HS-27A (cell line): ENCODE data around the gene SGCD.

ENCODE experiments used
- DNase-seq: peaks from one replicate; pipeline ENCODE4 v3.0.0-alpha.2; 2012; ENCODE audit warnings: low read depth, missing footprints

Gene SGCD

DNA sequence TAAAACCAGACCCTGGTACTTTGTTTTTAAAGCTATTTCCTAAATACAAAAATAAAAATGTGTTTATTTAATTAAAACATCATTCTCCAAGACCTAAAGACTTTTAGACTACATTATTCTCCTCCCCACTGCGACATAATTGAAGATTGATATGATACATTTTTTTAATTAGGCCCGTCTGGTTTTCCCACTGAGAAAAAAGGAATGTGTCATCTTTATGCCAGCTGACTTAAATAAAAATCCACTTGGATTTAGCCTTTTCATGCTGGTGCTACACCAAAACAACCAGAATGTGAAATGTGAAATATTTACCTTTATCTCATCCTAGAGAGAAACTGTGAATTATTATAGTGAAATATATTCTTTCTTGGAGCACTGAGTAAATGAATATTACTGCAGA lies 367.6 kb downstream of the SGCD start:
- no peak for DNase-seq

DNA sequence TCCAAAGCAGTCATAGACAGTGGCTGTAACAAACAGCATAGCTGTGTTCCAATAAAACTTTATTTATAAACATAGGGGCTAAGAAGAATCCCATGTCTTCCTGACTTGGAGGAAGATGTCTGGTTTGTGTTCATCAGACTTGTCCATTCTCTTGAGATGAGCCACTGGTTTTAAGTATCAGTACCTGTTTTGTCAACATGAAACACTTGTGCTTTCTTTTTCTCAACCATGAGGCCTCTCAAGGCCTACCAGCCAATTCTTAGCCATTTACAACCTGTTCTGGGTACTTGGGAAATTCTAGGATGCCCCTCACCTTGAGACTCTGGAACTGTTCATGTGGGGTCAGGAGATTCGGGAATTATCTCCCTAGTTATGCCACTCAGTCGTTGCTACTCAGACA lies 368.8 kb downstream of the SGCD start:
- DNase-seq = no peak

DNA sequence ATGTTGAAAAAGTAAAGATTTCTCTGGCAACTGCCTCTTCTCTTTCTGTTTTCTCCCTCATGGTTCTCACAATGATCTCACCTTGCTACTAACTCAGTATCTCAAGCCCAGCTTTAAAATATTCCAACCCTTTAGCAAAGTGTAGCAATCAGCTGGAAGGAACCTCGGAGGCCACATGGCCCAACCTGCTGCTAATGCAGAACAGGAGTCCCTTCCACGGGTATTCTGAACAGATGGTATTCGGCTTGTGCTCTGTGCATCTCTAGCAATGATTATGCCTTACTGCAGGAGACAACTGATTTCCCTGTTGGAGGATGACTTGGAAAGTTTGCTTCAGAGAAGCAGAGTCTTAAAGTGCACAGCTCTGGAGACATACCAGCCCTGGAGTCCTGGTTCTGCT lies 371.4 kb downstream of the SGCD start:
- no peak for DNase-seq

DNA sequence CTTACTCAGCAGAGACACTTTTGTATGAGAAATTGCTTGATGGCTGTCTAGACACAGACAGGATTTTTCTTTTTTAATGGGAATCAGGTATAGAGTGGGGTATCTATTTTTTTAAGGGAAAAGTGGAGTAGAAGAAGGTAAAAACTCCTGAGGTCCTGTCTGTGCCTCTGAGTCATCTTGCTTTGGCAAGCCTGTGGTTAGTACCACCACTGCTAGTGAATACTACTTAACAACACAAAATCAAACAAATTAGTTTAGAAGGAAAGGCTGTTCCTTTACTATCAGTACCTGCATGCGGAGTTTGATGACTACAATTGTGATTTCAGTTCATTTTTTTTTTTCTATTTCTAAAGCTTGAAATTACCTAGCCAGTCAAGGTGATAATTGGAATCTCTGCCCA lies 372.2 kb downstream of the SGCD start:
- DNase-seq = no peak

DNA sequence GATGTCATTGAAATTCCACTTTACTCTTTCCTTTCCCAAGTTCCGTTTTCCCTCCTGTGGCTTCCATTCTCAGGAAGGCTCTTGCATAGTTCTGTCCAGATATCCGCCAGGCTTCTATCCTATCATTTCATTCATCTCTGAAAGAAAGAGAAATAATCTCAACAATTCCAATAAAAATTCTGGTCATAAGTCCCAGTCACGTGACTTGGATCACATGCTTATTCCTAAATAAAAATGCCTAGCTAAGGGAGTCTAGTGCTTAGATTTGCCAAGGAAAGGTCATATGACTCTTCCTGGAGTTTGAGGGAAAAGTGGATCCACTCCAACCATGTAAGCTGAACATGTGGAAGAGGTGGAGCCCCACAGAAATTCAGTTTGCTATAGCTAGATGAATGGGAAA lies 377.2 kb downstream of the SGCD start:
- DNase-seq = no peak

DNA sequence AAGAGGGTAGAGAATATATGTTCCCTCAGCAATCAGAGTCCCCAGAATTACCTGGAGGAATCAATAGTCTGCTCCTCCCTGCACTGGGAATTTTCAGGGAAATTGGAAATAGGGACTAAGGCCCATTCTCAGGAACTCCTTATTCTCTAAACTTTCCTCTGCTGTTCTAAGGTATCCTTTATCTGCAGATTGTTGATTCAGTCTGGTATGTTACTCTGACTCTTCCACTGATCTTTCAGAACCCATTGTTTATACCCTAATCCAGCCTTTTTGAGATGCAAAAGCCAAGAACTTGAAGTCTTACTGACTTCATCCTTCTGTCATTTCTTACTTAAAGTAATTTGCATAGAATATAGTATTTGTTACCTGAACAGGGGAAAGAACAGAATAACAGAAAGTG lies 379.7 kb downstream of the SGCD start:
- no peak for DNase-seq

DNA sequence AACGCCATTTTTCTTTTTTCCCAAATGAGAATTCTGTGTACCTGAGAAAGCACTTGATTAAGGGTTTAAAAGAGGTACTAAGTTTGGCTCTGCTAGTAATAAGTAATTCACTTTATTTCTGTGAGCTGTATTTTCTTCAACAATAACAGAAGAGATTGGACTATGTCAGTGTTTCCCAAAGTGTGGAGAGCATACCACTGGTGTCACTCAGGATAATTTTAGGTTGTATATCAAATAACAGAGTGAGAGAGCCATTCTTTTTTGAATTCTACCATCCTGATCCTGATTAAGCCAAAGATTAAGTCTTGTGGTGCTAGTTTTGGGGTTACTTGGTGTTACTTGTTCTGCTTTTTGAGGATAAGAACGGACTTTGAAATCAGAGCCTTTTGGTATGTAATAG lies 380.8 kb downstream of the SGCD start:
- no peak for DNase-seq

DNA sequence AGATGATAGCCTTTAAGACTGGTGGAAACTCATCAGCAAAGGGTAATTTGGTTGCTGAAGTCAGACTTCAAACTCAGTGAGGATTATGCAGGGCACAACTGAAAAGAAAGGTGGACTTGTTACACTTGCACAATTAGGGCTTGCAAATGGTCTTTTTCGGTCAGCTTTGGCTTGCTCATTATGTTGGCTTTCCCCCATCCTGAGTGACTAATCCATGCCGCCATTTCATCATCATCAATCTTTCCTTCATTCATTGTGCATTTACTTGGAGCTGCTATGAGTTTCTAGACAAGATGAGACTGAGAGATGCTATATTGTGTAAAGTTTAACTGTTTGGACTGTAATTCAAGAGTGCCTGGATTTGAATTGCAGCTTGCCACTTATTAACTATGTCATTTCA lies 388.3 kb downstream of the SGCD start:
- DNase-seq = no peak

DNA sequence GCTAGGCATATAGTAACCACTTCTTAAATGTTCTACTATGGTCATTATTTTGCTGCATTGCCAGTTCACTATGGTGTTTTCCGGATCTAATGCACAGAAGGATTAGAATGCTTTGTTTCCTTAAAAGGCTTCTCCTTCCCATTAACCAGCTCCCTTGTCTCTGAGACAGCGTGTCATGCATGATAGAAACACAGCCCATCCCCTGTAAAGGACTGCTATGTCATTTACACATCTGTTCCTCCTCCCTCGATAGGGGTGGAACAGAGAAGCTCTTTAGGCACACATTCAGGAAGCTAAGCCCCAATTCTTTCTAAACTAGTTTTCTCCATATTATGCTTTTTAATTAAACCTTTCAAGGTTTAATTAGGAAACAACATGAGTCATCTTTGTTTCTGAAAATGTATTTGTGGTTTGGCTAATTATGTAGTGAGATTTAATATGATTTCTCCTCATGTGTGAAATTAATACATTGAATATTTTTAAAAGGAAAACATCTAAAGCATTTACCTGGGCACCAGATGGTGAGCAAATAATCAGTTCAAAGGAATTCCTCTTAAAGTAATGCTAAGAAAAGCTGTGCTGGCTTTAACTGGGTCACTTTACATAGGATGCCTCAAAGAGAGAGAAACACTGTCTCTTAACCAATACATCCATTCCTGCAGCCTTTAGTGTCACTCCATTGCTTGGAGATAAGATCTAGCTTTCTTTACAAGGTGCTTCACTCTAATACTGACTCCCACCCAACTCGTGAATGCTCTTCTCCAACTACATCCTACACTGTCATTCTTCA lies 389.8 kb downstream of the SGCD start:
- DNase-seq = no peak

DNA sequence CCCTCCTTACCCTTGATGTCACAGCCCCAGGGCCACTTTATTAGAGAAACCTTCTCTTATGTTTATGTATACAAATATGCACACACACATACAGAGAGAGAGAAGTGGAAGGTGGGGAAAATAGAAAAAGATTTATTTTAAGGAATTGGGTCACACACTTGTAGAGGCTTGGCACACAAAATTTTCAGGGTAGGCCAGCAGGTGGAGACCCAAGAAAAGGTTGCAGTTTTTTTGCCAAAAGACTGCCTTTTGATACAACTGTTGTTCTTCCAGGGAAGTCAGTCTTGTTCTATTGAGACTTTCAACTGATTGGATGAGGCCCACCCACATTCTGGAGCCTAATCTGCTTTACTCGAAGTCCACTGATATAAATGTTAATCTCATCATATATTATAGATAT lies 392.0 kb downstream of the SGCD start:
- no peak for DNase-seq

DNA sequence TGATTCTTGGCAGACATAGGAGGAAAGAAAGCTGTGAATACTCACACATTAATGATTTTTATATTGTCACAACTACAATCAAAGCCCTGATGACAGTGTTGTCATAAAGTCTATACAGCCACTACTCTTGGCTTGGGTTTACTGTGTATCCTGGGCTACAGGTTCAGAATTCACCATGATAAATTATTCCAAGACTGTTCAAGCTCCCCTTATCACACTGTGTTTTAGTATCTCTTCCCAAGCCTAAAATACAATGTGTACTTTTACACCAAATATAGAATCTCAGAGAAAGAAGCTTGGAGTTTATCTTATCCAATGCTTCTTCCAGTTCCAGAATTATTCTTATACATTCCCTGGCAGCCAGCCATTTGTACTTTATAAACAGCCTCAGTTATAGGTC lies 395.4 kb downstream of the SGCD start:
- DNase-seq = no peak

DNA sequence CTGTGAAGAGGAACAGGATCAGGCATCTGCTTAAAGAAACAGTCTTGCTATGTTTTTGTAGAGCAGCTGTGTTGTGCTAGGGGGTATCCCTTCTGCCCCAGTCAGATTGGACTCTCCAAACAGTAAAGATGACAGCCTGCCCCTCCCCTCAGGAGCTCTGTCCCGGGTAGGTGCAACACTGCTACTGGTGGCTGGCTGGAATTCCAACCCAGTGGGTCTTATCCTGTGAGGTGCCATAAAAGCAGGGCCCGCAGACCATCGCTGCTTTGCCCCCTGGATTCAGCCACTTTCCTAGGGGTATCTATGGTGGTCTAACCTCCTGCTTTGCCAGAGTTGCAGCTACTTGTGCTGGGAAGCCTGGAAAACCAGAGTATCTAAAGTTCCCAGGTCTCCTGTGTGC lies 408.5 kb downstream of the SGCD start:
- no peak for DNase-seq

DNA sequence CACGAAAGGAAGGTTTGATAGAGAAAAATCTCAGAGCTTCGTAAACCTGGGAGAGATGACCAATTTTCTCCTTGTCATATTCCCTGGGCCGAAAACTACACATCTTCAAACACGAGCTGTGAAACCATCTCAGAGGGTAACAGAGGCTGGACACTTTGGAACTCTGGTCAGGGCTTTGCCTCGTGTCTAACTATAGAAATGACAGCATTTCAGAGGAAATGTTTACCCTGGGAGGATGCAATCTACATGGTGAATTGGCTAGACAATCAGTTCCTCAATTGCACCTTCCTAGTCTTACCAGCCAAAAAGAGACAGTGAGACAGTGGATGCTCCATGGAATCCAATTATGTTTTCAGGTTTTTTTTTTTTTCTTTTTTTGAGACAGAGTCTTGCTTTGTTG lies 414.6 kb downstream of the SGCD start:
- DNase-seq = no peak

DNA sequence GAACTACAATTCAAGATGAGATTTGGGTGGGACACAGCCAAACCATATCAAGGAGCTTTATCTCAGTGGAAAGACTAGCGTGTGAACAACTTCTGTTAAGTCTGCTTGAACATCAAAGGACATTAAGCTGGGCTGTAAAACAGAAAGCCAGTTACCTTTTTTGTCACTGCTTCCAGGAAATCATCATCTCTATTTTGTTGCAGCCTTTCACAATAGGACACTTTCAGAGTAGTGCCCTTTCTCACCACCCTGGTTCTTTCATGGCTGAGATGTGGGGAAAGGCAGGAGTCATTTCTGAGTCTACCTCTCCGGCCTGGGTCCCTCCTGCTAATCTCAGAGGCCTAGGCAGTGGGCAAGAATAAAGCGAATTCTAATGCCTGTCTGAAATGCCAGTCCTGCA lies 426.9 kb downstream of the SGCD start:
- no peak for DNase-seq

DNA sequence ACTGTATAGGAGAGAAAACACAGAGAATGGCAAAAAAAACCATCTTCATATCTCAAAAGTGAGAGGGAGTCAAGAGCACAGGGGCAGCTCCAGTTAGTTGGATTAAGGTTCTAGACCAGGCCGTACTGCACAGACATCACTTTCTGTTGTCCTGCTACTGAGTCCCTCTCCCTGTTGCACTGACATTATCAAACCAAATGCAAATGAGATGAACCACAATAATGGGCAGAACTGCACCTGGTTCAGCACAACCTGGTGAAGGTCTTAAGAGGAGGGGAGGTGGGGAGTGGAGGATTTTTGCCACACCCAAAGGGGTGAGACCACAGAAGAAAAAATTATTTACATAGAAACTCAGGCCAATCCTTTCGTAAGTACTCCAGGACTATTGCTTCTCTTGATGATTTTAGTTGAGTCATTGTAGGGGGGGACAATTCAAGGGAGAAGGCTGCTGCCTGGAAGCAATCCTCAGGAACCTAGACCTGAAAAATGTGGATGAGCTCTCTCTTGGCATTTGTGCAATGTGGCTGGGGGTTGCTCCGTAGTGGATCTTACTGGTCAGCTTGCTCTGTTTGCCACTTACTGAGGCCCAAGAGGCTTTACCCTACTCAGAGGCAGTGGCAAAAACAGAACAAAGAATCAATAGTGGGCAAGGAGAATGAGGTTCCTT lies 428.6 kb downstream of the SGCD start:
- no peak for DNase-seq

DNA sequence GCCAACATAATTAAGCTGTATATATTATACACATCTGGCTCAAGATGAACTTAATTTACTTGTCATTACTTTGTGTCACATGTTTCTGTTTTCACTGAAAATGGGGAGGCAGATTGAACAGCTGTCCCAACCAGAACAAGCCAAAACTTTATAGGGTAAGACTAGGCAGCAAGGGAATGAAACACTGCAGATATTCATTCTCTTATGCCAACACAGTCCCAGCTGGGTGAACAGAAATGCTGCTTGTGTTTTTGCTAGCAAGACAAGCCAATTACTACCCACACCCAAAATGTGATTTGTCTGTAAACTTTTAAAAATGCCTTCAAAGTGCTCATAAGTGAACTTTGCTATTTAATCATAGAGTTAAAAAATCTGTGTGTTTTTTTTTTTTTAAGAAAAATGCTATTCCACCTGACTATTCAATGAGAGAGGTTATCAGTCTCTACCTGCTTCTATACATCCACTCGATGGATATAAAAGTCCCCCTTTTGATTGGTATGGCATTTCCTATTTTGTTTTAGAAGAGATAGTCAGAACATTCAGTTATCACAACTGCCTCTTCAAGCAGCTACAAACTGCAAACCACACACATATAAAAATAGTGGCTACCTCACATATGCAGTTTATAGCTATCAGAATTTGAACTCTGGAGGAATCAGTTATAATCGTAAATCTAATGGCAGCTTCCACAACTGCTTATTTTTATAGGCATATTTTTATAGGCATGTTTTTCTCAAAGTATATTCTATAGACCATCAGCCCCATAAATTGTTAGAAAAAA lies 431.2 kb downstream of the SGCD start:
- DNase-seq = no peak

DNA sequence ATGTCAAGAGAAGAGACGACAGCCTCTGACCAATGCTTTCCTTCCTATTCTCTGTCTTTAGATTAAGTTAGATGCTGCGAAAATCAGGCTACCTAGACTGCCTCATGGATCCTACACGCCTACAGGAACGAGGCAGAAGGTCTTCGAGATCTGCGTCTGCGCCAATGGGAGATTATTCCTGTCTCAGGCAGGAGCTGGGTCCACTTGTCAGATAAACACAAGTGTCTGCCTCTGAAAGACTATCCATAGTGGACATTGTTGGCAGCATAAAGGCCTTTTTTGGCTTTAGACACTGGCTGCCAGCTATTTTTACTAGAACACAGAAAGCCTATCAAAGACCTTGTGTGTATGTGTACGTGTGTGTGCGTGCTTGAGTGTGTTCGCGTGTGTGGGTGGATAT lies 432.2 kb downstream of the SGCD start:
- no peak for DNase-seq

DNA sequence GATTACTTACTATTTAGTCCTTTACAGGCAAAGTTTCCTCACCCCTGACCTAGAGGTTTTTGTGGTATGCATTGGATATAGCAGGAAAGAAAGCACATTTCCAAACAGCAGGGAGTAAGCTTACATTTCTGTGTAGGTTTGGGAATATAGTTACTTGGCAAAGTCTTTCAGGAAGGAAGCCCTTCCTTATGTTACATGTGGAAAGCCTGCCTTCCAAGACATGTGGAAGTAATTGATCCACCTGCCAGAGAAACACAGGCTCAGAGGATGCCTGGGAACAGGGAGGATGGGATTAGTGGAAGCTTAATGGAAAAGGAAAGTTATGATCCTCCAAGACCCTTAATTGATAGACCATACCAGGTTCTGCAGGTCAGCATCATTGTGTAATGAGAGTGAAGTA lies 435.8 kb downstream of the SGCD start:
- no peak for DNase-seq

DNA sequence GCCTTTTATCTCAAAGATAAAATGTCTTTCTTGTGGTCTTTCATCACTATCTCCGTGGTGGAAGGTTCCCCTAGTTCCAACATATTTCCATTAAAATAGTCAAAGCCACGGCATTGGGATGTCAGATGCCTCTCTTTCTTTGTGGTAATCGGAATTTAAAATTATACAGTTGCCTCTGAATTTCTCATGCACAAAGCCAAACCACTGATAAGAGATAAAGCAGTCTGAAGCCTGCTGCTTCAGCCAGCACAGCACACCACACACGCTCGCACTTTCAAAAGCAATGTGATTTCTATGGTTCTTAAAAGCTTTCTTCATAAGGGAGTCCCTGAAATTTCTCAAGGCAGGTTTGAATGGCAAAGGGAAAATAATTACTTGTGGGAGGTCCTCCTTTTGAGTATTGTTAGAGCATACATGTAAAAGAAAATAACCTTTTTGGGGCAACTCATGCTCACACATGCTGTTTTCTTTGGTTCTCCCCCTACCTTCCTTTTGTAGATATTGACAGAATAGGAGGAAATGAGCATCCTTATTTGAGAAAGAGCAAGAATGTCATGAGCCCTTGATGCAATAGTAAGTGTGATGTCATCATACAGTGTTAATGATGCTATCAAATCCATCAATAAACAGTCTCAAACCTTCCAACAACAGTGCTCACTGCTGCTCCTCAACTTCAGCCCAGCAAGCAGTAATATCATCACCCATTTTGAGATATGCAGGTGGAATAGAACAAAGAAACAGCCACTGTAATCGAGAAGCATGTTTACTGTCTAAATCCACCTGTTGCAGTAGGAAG lies 437.4 kb downstream of the SGCD start:
- no peak for DNase-seq

DNA sequence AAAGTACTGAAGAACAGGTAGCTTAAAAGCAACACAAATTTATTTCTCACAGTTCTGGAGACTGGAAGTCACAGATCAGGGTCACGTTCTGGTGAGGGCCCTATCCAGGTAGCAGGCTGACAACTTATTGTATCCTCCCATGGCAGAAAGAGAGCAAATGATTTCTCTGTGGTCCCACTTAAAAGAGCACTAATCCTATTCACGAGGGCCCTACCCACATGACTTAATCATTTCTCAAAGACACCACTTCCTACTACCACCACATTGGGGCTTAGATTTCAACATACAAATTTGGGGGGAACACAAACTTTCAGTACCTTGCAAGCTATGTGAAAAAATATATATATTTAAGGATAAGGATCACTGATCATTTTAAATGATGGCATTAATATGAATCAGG lies 447.3 kb downstream of the SGCD start:
- no peak for DNase-seq

DNA sequence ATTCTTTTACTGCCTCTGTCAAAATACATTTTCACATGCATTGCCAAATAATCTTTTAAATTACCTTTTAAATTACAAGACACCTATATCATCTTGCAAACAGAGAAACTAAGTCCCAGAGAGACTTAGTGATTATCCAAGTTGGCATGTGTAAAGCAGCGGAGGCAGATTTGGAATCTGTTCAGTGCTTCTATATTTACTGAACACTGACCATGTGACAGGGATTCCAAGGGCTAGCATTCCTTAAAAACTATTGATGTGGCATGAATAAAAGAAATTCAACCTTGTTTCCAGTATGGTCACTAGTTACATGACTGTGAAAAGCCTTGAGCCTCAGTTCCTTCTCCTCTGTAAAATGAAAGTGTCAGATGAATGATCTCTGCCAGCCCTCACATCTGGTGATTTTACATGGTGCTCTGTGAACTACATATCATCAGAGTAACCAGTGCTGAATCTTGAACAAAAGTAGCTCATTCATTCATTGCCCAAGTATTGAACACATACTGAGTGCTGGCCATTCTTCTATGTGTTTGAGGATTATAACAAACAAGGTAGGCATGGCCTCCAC lies 451.3 kb downstream of the SGCD start:
- no peak for DNase-seq

DNA sequence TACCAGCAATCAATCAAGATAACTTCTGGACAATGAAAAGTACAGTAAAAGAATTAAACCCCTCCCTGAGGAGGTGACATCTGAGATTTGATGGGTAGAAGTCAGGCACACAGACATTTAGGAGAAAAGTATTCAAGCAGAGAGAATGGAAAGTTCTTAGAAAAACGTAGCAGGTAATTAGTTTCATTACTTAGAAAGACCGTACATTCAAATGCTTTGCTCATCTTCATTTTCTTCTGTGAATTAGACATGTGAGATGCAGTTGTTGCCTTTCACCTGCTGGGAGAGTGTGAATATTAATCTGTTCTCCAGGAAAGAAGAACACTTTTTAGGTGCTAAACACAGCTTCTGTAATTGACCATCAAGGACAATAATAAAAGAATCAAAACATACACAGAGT lies 451.8 kb downstream of the SGCD start:
- DNase-seq = no peak
